GM23338 (cell line): ENCODE data around the gene NUDT13. TPM values are rescaled to one million over a fixed set of nuclear protein-coding genes. Genes with fewer than 3 reads are reported as not detected.

Experiments
- ATAC-seq: fragments of 200-7000 bp; cut with Tn5 transposase; 3 replicates; pipeline ENCODE4 v1.9.1; 2020
- DNase-seq: peaks from one replicate; pipeline ENCODE4 v3.0.0-alpha.2; 2015; ENCODE audit warnings: low spot score
- H2AFZ ChIP-seq: fragments of 200-600 bp; sonication (generic); 2 replicates; pipeline ENCODE4 v1.8.0; 2016; ENCODE audit warnings: antibody characterized with exemption, mild to moderate bottlenecking, moderate library complexity
- H3F3A ChIP-seq: fragments of 200-600 bp; sonication (generic); replicated peaks from 2 replicates; pipeline ENCODE4 v1.8.0; 2017; ENCODE audit warnings: antibody characterized with exemption, mixed run types, low read depth
- H3K27ac ChIP-seq: fragments of 200-600 bp; sonication (generic); 2 replicates; pipeline ENCODE4 v1.6.1; 2016; ENCODE audit warnings: low read depth
- H3K27me3 ChIP-seq: fragments of 200-600 bp; sonication (generic); 2 replicates; pipeline ENCODE4 v1.8.0; 2016; ENCODE audit warnings: mild to moderate bottlenecking, mixed run types, moderate library complexity; ENCODE audit not compliant: insufficient read depth
- H3K36me3 ChIP-seq: fragments of 200-600 bp; sonication (generic); 2 replicates; pipeline ENCODE4 v1.8.0; 2016; ENCODE audit warnings: mild to moderate bottlenecking; ENCODE audit not compliant: insufficient read depth
- H3K4me1 ChIP-seq: fragments of 200-600 bp; sonication (generic); 2 replicates; pipeline ENCODE4 v1.8.0; 2016; ENCODE audit warnings: mild to moderate bottlenecking, moderate library complexity; ENCODE audit not compliant: insufficient read depth
- H3K4me2 ChIP-seq: fragments of 200-600 bp; sonication (generic); 2 replicates; pipeline ENCODE4 v1.7.1; 2017; ENCODE audit warnings: mixed run types
- H3K4me3 ChIP-seq: fragments of 200-600 bp; sonication (generic); 2 replicates; pipeline ENCODE4 v1.6.1; 2016; ENCODE audit warnings: mixed run types
- H3K79me2 ChIP-seq: fragments of 200-600 bp; sonication (generic); replicated peaks from 2 replicates; pipeline ENCODE4 v1.8.0; 2017; ENCODE audit warnings: mild to moderate bottlenecking; ENCODE audit not compliant: insufficient read depth
- H3K9me2 ChIP-seq: fragments of 200-600 bp; sonication (generic); 2 replicates; pipeline ENCODE4 v1.8.0; 2017; ENCODE audit not compliant: insufficient read depth
- H4K20me1 ChIP-seq: fragments of 200-600 bp; sonication (generic); replicated peaks from 2 replicates; pipeline ENCODE4 v1.8.0; 2017; ENCODE audit warnings: mild to moderate bottlenecking; ENCODE audit not compliant: insufficient read depth
- H3K27ac Mint-ChIP-seq: 2 replicates; pipeline ENCODE4 v1.8.0; 2020; ENCODE audit warnings: inconsistent platforms, mild to moderate bottlenecking, moderate library complexity, mixed read lengths
- H3K27me3 Mint-ChIP-seq: 3 replicates; pipeline ENCODE4 v1.8.0; 2022; ENCODE audit warnings: low read depth, mild to moderate bottlenecking, moderate library complexity, mixed read lengths, inconsistent platforms; ENCODE audit not compliant: insufficient read depth, poor library complexity
- H3K36me3 Mint-ChIP-seq: 3 replicates; pipeline ENCODE4 v1.8.0; 2021; ENCODE audit warnings: low read depth, mild to moderate bottlenecking, inconsistent platforms, moderate library complexity, mixed read lengths
- H3K4me1 Mint-ChIP-seq: 3 replicates; pipeline ENCODE4 v1.8.0; 2020; ENCODE audit warnings: mild to moderate bottlenecking, inconsistent platforms, mixed read lengths
- H3K4me3 Mint-ChIP-seq: 3 replicates; pipeline ENCODE4 v1.8.0; 2021; ENCODE audit warnings: moderate library complexity, mild to moderate bottlenecking, inconsistent platforms, mixed read lengths
- H3K9me3 Mint-ChIP-seq: 3 replicates; pipeline ENCODE4 v1.8.0; 2020; ENCODE audit warnings: moderate library complexity, mild to moderate bottlenecking, inconsistent platforms, mixed read lengths
- EZH2phosphoT487 ChIP-seq: fragments of 200-600 bp; sonication (generic); IDR thresholded peaks from one replicate; pipeline ENCODE4 v1.8.1; 2018; ENCODE audit warnings: antibody characterized with exemption; ENCODE audit not compliant: unreplicated experiment
- JUNB ChIP-seq: IDR thresholded peaks from one replicate; pipeline ENCODE4 v1.6.1; 2016; ENCODE audit warnings: antibody characterized with exemption; ENCODE audit not compliant: unreplicated experiment
- NANOG ChIP-seq: IDR thresholded peaks from 2 replicates; pipeline ENCODE4 v1.6.1; 2016; ENCODE audit warnings: antibody characterized with exemption, borderline replicate concordance
- POLR2AphosphoS5 ChIP-seq: IDR thresholded peaks from 2 replicates; pipeline ENCODE4 v1.6.1; 2016; ENCODE audit warnings: antibody characterized with exemption, low read depth
- STAT1 ChIP-seq: IDR thresholded peaks from one replicate; pipeline ENCODE4 v1.6.1; 2016; ENCODE audit warnings: antibody characterized with exemption; ENCODE audit not compliant: unreplicated experiment
- ZNF114 ChIP-seq: fragments of 250-450 bp; sonication (Bioruptor Pico); IDR thresholded peaks from 2 replicates; pipeline ENCODE4 v1.5.0; 2020; ENCODE audit warnings: mild to moderate bottlenecking, moderate library complexity
- ZNF331 ChIP-seq: fragments of 250-450 bp; sonication (Bioruptor Pico); IDR thresholded peaks from 2 replicates; pipeline ENCODE4 v1.5.0; 2020; ENCODE audit warnings: low read depth, mild to moderate bottlenecking, moderate library complexity
- polyA plus RNA-seq: library from polyadenylated mRNA; unstranded; fragments of >200 nt; fragmentation: Nextera tagmentation; extraction: Ambion mirVana; gene quantifications from 2 replicates; pipeline ENCODE4 v1.2.1, GENCODE V29; 2016
- total RNA-seq: library from RNA; depleted of rRNA; stranded (reverse); fragments of >200 nt; shearing (Covaris generic); gene quantifications from 2 replicates; pipeline ENCODE4 v1.2.3, GENCODE V29; 2014
- TF ChIP-seq, protein P1 (sequence below): IDR thresholded peaks from one replicate; pipeline ENCODE4 v1.6.1; 2018; ENCODE audit warnings: antibody characterized with exemption; ENCODE audit not compliant: unreplicated experiment
- TF ChIP-seq, protein P2 (sequence below), 2 experiments: fragments of 200-600 bp in 1 of 2; sonication (generic) in 1 of 2; conservative IDR thresholded peaks; 2 replicates each; pipeline versions ENCODE4 v1.5.1 to v1.6.1; 2016 to 2017; ENCODE audit warnings: antibody characterized with exemption in 2 of 2, low read depth in 2 of 2, mild to moderate bottlenecking in 2 of 2, moderate library complexity in 1 of 2
- TF ChIP-seq, protein P3 (sequence below): IDR thresholded peaks from 2 replicates; pipeline ENCODE4 v1.6.1; 2016; ENCODE audit warnings: antibody characterized with exemption

The NUDT13 gene
- total and polyA plus RNA-seq, 2 experiments from 2014 or later: 1.4 to 2.2 TPM

DNA sequence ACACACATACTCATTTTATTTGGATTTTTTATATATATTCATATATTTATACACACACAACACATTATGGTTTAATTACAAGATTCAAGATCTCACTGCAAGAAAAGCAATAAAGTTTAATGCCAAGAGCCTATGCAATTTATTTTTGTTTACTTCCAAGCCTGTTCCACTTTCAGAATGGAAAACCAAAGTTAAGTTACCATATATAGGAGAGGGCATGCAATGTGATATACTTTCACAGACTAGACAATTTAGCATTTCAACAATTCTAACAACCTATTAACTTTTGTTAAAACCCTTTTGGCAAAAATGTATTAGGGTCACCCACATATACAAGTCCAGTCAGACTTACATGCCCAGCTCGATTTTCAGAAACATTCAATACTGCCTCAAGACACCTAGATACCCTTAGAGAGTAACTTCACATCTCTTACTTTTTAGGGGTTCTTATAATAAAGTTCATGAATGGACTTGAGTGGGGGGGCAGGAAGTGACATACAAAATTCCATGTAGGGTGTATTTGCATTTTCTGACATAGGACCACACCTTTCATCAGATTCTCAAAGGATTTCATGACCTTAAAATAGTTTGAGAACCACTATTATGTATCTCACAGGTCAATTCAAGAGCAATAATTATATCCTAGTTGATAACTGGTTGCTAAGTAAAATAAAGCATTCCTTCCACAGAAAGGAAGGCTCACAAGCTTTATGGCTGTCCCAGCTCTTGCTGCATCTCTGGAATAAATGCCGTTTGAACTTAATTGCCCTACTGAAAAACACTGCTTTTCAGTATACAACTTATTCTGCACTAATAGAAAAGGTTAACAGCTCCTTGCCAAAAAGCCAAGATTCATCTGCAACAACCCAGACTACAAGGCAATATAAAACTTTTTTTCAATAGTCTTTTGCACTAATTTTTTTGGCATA is 16.1 kb upstream of the NUDT13 start:
- Histone ChIP-seq H3K79me2 (peaks cover 44% of the 10 kb centered on the region), H3K4me2 (peak overlapping the region; percentile 76), H2AFZ (no peak overlapping the region), H3K27me3 (no peaks in the 10 kb centered on the region), H3K4me1 (peaks cover 12% of the 10 kb centered on the region), H3K9me2 (no peaks in the 10 kb centered on the region), H3K27ac (no peak overlapping the region), H3K36me3 (no peaks in the 10 kb centered on the region), H4K20me1 (no peaks in the 10 kb centered on the region), H3F3A (no peaks in the 10 kb centered on the region), H3K4me3 (peak overlapping the region; percentile 62)
- ATAC-seq: no peak
- H3K9me3 Mint-ChIP-seq: no peaks in the 10 kb centered on the region
- TF ChIP-seq EZH2phosphoT487 (no peak), ZNF331 (CRISPR knock-in tag) (no peak), POLR2AphosphoS5 (no peak), STAT1 (no peak), ZNF114 (CRISPR knock-in tag) (no peak), JUNB (no peak), NANOG (no peak)
- TF ChIP-seq, protein P1, sequence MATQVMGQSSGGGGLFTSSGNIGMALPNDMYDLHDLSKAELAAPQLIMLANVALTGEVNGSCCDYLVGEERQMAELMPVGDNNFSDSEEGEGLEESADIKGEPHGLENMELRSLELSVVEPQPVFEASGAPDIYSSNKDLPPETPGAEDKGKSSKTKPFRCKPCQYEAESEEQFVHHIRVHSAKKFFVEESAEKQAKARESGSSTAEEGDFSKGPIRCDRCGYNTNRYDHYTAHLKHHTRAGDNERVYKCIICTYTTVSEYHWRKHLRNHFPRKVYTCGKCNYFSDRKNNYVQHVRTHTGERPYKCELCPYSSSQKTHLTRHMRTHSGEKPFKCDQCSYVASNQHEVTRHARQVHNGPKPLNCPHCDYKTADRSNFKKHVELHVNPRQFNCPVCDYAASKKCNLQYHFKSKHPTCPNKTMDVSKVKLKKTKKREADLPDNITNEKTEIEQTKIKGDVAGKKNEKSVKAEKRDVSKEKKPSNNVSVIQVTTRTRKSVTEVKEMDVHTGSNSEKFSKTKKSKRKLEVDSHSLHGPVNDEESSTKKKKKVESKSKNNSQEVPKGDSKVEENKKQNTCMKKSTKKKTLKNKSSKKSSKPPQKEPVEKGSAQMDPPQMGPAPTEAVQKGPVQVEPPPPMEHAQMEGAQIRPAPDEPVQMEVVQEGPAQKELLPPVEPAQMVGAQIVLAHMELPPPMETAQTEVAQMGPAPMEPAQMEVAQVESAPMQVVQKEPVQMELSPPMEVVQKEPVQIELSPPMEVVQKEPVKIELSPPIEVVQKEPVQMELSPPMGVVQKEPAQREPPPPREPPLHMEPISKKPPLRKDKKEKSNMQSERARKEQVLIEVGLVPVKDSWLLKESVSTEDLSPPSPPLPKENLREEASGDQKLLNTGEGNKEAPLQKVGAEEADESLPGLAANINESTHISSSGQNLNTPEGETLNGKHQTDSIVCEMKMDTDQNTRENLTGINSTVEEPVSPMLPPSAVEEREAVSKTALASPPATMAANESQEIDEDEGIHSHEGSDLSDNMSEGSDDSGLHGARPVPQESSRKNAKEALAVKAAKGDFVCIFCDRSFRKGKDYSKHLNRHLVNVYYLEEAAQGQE: no peak
- TF ChIP-seq, protein P2, sequence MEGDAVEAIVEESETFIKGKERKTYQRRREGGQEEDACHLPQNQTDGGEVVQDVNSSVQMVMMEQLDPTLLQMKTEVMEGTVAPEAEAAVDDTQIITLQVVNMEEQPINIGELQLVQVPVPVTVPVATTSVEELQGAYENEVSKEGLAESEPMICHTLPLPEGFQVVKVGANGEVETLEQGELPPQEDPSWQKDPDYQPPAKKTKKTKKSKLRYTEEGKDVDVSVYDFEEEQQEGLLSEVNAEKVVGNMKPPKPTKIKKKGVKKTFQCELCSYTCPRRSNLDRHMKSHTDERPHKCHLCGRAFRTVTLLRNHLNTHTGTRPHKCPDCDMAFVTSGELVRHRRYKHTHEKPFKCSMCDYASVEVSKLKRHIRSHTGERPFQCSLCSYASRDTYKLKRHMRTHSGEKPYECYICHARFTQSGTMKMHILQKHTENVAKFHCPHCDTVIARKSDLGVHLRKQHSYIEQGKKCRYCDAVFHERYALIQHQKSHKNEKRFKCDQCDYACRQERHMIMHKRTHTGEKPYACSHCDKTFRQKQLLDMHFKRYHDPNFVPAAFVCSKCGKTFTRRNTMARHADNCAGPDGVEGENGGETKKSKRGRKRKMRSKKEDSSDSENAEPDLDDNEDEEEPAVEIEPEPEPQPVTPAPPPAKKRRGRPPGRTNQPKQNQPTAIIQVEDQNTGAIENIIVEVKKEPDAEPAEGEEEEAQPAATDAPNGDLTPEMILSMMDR (conservative IDR thresholded peaks at IDR 0.05; ENCODE audit: low read depth in 2 of 2): no peak
- TF ChIP-seq, protein P3, sequence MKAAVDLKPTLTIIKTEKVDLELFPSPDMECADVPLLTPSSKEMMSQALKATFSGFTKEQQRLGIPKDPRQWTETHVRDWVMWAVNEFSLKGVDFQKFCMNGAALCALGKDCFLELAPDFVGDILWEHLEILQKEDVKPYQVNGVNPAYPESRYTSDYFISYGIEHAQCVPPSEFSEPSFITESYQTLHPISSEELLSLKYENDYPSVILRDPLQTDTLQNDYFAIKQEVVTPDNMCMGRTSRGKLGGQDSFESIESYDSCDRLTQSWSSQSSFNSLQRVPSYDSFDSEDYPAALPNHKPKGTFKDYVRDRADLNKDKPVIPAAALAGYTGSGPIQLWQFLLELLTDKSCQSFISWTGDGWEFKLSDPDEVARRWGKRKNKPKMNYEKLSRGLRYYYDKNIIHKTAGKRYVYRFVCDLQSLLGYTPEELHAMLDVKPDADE: no peak
- no peaks in the 10 kb centered on the region for H3K36me3 Mint-ChIP-seq
- H3K27me3 Mint-ChIP-seq: peaks cover 7% of the 10 kb centered on the region
- peak overlapping the region; percentile 88; the same call in 2 of the 3 replicates for H3K4me3 Mint-ChIP-seq
- H3K4me1 Mint-ChIP-seq: peaks cover 19% of the 10 kb centered on the region; the same call in 2 of the 3 replicates
- no peak overlapping the region for H3K27ac Mint-ChIP-seq
- DNase-seq: no peak
